ENCODE data around the gene ATL3.

GRCh38 chr11:63710476-63711217 lies 39.5 kb upstream of the ATL3 start:
- TF ChIP-seq CTCF (IDR thresholded peaks at IDR 0.05; ENCODE audit: low read depth, low read length) (no peak), MAX (IDR thresholded peaks at IDR 0.05; ENCODE audit: low read depth, low read length) (no peak), MYC (IDR thresholded peaks at IDR 0.05; ENCODE audit: low read depth, low read length) (no peak)

Data from NB4 (cell line).